Panc1 (cell line): Measurements from ENCODE around the gene SSNA1. TPM values are rescaled to one million over a fixed set of nuclear protein-coding genes. Genes with fewer than 3 reads are reported as not detected.

Experiments used
- ATAC-seq: fragments of 200-7000 bp; cut with Tn5 transposase; 2 replicates; pipeline ENCODE4 v1.9.1; 2020; ENCODE audit warnings: mild to moderate bottlenecking, moderate library complexity
- BruUV-seq: library from RNA; stranded (reverse); fragments of 400-500 nt; replicated peaks from 2 replicates; lab custom pipeline; 2021; lab: Mats Ljungman, UMichigan
- CTCF ChIA-PET: fragments of 300-600 bp; sonication (Branson Sonifier 250); formaldehyde crosslinking; loops from one replicate; lab custom pipeline; 2022; ENCODE audit warnings: antibody characterized with exemption; lab: Charles Lee
- POLR2A ChIA-PET: fragments of 300-600 bp; sonication (Branson Sonifier 250); formaldehyde crosslinking; loops from one replicate; lab custom pipeline; 2022; ENCODE audit warnings: antibody characterized with exemption; lab: Charles Lee
- DNase-seq: peaks from one replicate; pipeline ENCODE4 v3.0.0-alpha.2; 2010; ENCODE audit warnings: low read depth, low spot score
- H3K27ac ChIP-seq: 2 replicates; pipeline ENCODE4 v1.5.1; 2011; ENCODE audit warnings: mild to moderate bottlenecking, low read length, inconsistent platforms
- H3K27me3 ChIP-seq: fragments of 200-500 bp; sonication (Bioruptor generic); 2 replicates; pipeline ENCODE4 v1.6.0; 2014; ENCODE audit warnings: low read length, inconsistent platforms; ENCODE audit not compliant: control insufficient read depth, insufficient read depth
- H3K36me3 ChIP-seq: fragments of 200-500 bp; sonication (Bioruptor generic); 2 replicates; pipeline ENCODE4 v1.5.1; 2014; ENCODE audit warnings: inconsistent platforms, mild to moderate bottlenecking, low read length, moderate library complexity; ENCODE audit not compliant: control insufficient read depth, insufficient read depth
- H3K4me1 ChIP-seq: 2 replicates; pipeline ENCODE4 v1.5.1; 2011; ENCODE audit warnings: inconsistent platforms, mild to moderate bottlenecking, low read length, moderate library complexity; ENCODE audit not compliant: control insufficient read depth, insufficient read depth
- H3K4me3 ChIP-seq, 2 experiments: 2 replicates each; pipeline ENCODE4 v1.5.1; 2011 to 2012; ENCODE audit warnings: low read depth in 2 of 2, low read length in 2 of 2, mild to moderate bottlenecking in 2 of 2, inconsistent platforms in 1 of 2, moderate library complexity in 1 of 2
- H3K9me3 ChIP-seq: fragments of 200-500 bp; sonication (Bioruptor generic); 2 replicates; pipeline ENCODE4 v1.5.1; 2014; ENCODE audit warnings: low read depth, mild to moderate bottlenecking, inconsistent platforms, low read length, moderate library complexity; ENCODE audit not compliant: control insufficient read depth, insufficient read depth
- POLR2AphosphoS5 ChIP-seq: IDR thresholded peaks from 2 replicates; pipeline ENCODE4 v1.6.1; 2012; ENCODE audit warnings: mild to moderate bottlenecking, low read depth, low read length, moderate library complexity
- REST ChIP-seq, 2 experiments: IDR thresholded peaks; 2 replicates each; pipeline ENCODE4 v1.6.1; 2011 to 2012; ENCODE audit warnings: low read depth in 2 of 2, control low read depth in 1 of 2, low read length in 1 of 2, mild to moderate bottlenecking in 1 of 2, moderate library complexity in 1 of 2; ENCODE audit not compliant: insufficient read depth in 1 of 2
- SIN3A ChIP-seq: IDR thresholded peaks from 2 replicates; pipeline ENCODE4 v1.6.1; 2012; ENCODE audit warnings: low read depth, mild to moderate bottlenecking, low read length, moderate library complexity, borderline replicate concordance; ENCODE audit not compliant: insufficient read depth
- TCF7L2 ChIP-seq: IDR thresholded peaks from 2 replicates; pipeline ENCODE4 v1.6.1; 2011; ENCODE audit warnings: mild to moderate bottlenecking, low read depth, low read length, inconsistent platforms
- in situ Hi-C: cut with HindIII; loops from 2 replicates; pipeline ENCODE4 v1.10.0; 2016; ENCODE audit warnings: low sequenced_read_pairs, low pct_unique_long_range_greater_than_20kb
- intact Hi-C: fragments of 100-400 bp; cut with micrococcal nuclease; formaldehyde crosslinking; loops from one replicate; pipeline ENCODE4 v1.10.0; 2022; ENCODE audit not compliant: unreplicated experiment
- total RNA-seq: library from RNA; stranded (reverse); gene quantifications from one replicate; pipeline ENCODE4 v1.2.1, GENCODE V29; 2021; ENCODE audit not compliant: unreplicated experiment
- TF ChIP-seq, protein P1 (sequence below): fragments of 450-650 bp; IDR thresholded peaks from 2 replicates; pipeline ENCODE4 v1.5.1; 2017; ENCODE audit warnings: mild to moderate bottlenecking

Gene SSNA1
- total RNA-seq, 1 experiment from 2014 or later, result 86.9 TPM

DNA sequence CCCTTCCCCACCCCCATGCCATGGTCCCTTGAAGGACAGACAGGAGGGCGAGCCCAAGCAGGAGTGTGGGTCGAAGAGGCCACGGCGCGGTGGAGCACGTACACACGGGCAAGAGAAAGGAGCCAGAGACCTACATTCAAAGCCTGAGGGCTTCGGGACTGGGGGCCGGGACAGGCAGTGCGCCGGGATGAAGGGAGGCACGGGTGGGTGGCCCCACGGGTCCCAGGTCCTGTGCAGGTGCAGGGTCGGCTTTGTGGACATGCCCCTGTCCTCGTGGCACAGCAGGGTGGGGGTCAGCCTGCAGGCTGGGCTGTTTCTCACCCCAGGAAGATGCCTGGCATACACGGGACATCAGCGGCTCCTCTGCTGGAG, 28.4 kb upstream of the SSNA1 start:
- Histone ChIP-seq H3K27ac (no peak overlapping the region), H3K9me3 (no peaks in the 10 kb centered on the region), H3K36me3 (no peaks in the 10 kb centered on the region), H3K4me3 (no peak overlapping the region), H3K27me3 (no peaks in the 10 kb centered on the region), H3K4me1 (peaks cover 4% of the 10 kb centered on the region; the same call in 1 of the 2 replicates)
- ATAC-seq (no peak), DNase-seq (no peak)
- intact Hi-C loops, result no loop called here
- BruUV-seq, result no TSS peak
- in situ Hi-C loops, result no loop called here
- no peak for TF ChIP-seq TCF7L2
- TF ChIP-seq SIN3A, result no peak
- ChIA-PET CTCF (no interaction called here), POLR2A (no interaction called here)

DNA sequence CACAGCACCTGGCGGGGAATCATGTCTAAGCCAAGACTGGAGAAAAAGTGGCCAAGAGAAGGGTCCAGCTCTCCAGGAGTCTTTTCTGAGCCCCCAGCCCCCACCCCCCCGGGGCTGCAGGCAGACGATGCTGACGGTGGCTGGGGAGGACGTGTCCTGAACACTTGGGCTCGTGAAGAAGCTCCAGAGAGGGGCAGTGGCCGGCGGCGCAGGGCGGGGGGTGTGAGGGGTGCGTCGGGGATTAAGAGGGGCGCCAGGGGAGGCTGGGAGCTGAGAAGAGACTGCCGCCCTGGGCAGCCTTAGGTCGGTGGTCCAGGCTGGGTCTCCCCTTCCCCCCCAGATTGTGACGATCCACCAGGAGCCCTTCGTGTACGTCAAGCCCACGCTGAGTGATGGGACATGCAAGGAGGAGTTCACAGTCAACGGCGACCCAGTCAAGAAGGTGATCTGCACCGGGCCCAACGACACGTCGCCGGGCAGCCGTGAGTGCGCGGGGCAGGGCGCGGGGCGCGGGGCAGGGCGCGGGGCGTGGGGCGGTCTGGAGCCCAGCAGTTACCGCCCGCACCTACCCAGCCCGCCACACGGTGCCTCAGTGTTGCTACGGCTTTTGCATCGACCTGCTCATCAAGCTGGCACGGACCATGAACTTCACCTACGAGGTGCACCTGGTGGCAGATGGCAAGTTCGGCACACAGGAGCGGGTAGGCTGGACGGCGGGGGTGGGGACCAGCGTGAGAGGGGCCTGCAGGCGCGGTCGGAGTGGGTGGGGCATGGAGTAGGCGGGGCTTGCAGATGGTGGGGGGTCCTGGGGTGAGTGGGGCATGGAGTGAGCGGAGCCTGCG, 27.5 kb upstream of the SSNA1 start:
- H3K4me3 ChIP-seq, result no peak overlapping the region
- intact Hi-C loops, result no loop called here
- no peak overlapping the region for H3K27ac ChIP-seq
- peaks cover 4% of the 10 kb centered on the region; the same call in 1 of the 2 replicates for H3K4me1 ChIP-seq
- in situ Hi-C loops, result no loop called here
- no peaks in the 10 kb centered on the region for H3K27me3 ChIP-seq
- DNase-seq (no peak), ATAC-seq (peak; percentile 1; the same call in 1 of the 2 replicates)
- no peaks in the 10 kb centered on the region for H3K36me3 ChIP-seq
- no peaks in the 10 kb centered on the region for H3K9me3 ChIP-seq
- POLR2A ChIA-PET, result no interaction called here
- TF ChIP-seq POLR2AphosphoS5 (no peak), TCF7L2 (no peak), SIN3A (no peak), REST (IDR thresholded peaks at IDR 0.05; ENCODE audit: insufficient read depth in 1 of 2, low read depth in 2 of 2, low read length in 1 of 2) (no peak)
- TF ChIP-seq, protein P1, sequence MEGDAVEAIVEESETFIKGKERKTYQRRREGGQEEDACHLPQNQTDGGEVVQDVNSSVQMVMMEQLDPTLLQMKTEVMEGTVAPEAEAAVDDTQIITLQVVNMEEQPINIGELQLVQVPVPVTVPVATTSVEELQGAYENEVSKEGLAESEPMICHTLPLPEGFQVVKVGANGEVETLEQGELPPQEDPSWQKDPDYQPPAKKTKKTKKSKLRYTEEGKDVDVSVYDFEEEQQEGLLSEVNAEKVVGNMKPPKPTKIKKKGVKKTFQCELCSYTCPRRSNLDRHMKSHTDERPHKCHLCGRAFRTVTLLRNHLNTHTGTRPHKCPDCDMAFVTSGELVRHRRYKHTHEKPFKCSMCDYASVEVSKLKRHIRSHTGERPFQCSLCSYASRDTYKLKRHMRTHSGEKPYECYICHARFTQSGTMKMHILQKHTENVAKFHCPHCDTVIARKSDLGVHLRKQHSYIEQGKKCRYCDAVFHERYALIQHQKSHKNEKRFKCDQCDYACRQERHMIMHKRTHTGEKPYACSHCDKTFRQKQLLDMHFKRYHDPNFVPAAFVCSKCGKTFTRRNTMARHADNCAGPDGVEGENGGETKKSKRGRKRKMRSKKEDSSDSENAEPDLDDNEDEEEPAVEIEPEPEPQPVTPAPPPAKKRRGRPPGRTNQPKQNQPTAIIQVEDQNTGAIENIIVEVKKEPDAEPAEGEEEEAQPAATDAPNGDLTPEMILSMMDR, result no peak
- no TSS peak for BruUV-seq
- CTCF ChIA-PET, result no interaction called here
